ENCODE data around the gene MEF2C. TPM values are rescaled to one million over a fixed set of nuclear protein-coding genes. Genes with fewer than 3 reads are reported as not detected.
"Not testable (repeated sequence)": the region's sequence is repeated elsewhere in the genome, so short reads cannot be mapped to it uniquely, and the experiment has no call there.

MEF2C gene
- 10 to 100 TPM in 2 of 3 donors, 1 to 10 TPM in 1; 3.3 to 15.6 (median 14.3) TPM for polyA plus RNA-seq

DNA sequence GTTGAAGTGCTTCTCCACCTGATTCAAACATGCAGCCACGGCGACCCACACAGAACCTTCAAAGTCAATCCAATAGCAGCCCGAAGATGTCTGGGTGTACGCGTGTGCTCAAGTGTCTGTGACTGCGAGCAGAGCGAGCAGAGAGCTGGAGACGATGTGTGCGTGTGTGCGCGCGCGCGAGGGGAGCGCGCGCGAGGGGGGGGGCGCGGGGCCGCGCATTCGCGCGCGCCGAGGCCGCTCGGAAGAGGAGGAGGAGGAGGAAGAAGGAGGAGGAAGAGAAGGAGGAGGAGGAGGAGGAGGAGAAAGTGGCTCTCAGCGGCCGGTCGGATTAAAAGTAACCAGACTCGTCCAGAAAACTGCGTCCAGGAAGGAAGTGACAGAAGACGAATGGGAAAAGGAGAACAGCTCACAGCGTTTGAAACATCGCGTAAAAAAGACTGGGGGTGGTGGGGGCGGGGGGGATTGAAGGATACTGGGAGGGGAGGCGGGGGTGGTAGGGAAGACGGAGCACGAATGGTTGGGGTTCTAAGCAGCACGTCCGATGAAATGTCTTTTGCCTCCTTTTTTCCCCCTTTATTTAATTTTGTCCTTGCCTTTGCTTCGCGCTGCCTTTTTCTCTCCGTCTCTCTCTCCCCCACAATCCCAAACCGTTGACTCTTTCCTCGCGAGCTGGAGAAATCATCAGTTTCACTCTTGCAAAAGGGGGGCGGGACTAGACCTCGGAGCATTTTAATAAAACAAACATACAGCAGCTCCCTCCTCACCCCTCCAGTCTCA lies at the start of gene MEF2C:
MEF2C (minus strand) TSS at position 126 of the 777 bp plus-strand sequence. CDS start 59,396 bp downstream, outside the sequence.
- H3K27ac ChIP-seq (ENCODE audit: low read depth, low read length), result no peak within 1 kb of the TSS
- WGBS, 3 donors, result 0 to 1% (median 0%) methylated on average over 49 to 52 of the region's 52 CpGs

DNA sequence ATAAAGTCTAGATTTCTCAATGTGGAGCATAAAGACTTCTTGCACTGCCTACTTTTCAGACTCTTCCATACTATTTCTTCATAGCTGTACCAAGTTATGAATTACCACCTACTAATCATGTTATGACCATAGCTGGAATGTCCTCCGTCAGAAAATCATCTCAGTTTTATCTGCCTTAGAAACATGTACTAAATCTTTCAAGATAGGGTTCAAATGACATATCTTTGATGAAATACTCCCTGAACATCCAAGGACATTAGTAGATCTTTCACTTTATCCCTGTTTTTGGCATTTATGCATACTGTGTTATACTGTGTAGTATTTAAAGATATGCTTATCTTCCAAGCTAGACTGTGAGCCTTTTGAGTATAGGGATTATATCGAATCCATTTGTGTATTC lies 49.6 kb upstream of the MEF2C start:
- H3K27ac ChIP-seq (ENCODE audit: low read depth, low read length), result no peak overlapping the region
- WGBS, 3 donors, result 89 to 93% (median 90%) methylated on average over 2 of the region's 2 CpGs

DNA sequence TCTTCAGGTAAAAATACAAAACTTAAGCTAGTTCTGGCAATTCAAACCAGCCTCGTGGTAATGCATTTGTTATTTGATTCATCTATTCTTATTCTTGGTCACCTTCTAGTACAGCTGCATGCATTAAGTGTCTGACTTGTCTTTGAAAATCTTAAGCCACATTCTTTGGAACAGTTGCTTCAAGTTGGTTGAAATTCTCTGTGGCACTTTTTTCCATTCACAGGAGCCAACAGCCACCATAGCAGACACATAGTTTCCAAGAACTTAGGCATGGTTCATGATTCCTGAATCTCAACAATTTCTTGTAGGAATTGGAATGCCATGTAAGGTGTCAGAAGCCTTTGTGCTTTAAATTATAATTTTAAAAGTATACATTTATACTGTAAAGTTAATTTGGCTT lies 47.4 kb upstream of the MEF2C start:
- 88 to 95% (median 94%) methylated on average over 1 of the region's 1 CpG for WGBS, 3 donors
- no peak overlapping the region for H3K27ac ChIP-seq (ENCODE audit: low read depth, low read length)

DNA sequence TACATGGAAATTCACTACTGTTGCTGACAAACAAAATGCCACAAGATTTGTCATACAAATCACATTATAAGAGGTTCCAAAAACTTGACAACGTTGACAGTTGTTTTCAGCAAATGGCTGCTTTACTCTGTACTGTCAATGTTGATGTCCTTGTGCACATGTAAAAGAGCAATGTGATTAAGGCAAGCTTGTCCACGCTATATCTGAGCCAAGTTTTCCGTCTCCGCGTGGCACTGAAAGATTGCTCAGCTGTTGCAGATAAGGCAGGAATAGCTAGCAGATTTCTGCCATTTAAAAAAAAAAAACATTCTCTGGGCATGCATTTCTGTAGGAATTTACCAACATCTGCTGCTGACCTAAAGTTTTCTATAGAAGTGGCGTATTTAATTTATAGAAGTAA lies 46.4 kb upstream of the MEF2C start:
- 42 to 92% (median 90%) methylated on average over 6 of the region's 6 CpGs for WGBS, 3 donors
- no peak overlapping the region for H3K27ac ChIP-seq (ENCODE audit: low read depth, low read length)

DNA sequence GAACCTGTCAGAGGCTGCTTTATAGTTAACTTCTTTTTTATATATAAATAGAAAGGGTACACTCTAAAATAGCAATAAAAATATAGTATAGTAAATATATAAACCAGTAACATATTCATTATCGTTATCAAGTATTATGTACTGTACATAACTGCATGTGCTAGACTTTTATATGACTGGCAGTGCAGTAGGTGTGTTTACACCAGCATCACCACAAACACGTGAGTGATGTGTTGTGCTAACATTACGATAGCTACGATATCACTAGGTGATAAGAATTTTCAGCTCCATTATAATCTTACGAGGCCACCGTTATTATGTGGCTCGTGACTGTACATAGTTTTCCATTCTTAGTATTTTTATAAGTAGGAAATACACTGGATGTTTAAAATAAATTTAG lies 43.8 kb upstream of the MEF2C start:
- no peak overlapping the region for H3K27ac ChIP-seq (ENCODE audit: low read depth, low read length)
- WGBS, 3 donors, result 77 to 96% (median 88%) methylated on average over 7 of the region's 7 CpGs

DNA sequence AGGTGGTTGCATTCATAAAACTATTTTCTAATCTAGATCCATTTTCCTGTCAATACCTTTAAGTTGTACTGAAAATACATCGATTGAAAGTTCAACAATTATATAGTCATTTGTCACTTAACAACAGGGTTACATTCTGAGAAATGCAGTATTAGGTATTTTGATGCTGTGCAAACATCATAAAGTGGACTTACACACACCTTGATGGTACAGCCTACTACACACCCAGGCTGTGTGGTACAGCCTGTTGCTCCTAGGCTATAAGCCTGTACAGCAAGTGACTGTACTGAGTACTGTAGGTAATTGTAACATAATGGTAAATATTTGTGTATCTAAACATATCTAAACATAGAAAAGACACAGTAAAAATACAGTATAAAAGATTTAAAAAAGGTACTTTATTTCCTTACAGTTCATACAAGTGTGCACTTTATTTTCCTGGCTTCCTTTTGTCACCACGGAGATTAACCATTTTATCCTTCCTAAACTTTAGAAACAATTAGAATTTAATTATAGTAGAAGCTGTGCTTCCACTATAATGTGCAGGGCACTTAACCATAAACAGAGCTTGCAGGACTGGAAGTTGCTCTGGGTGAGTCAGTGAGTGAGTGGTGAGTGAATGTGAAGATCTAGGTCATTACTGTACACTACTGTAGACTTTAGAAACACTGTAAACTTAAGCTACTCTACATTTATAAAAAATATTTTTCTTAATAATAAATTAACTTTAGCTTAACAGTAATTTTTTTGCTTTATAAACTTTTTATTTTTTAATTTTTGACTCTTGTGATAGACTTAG lies 42.9 kb upstream of the MEF2C start:
- no peak overlapping the region for H3K27ac ChIP-seq (ENCODE audit: low read depth, low read length)
- 67 to 86% (median 82%) methylated on average over 2 of the region's 2 CpGs for WGBS, 3 donors

DNA sequence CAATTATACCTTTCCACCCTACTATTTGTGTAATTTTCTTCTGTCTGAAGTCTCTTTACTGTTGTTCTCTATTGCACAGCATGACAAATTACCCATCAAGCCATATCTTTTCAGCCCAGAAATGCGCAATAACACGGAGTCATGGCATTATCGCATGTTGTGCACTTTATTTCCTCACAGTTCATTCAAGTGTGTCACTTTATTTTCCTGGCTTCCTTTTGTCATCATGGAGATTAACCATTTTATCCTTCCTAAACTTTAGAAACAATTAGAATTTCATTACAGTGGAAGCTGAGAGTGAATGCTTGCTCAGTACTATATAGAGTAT lies 41.3 kb upstream of the MEF2C start:
- H3K27ac ChIP-seq (ENCODE audit: low read depth, low read length), result no peak overlapping the region
- 66 to 83% (median 82%) methylated on average over 3 of the region's 3 CpGs for WGBS, 3 donors

DNA sequence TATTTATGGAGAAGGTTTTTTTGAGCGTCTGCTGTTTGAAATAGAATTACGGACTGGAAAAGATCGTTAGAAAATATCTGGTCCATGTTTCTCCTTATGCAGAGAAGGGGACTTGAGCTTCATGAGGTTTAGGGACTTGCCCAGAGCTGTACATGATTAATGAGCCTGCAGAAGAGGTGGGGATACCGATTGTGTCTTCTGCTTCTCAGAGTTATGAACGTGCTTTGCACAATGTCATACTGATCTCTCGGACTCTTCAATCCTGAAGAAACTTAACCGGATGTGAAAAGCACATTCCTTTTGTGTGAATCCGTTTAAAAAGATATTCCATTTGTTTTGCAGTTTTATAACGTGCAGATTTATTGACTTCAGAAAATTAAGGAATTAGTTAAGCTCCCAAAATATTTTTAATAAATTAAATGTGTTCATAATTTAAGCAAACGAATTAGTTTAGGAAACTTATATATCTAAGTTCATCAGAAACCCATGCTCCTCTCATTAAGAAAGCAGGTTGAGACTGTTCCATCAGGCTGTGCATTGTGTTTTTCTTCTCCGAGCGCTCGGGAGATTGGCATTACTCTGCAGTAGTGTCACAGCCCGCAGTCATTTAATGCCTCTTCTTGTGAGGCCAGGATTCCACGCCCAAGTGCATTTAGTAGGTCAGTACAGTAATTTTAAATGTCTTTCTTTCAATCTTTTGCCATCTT lies 40.8 kb upstream of the MEF2C start:
- 85 to 90% (median 88%) methylated on average over 15 of the region's 15 CpGs for WGBS, 3 donors
- no peak overlapping the region for H3K27ac ChIP-seq (ENCODE audit: low read depth, low read length)

DNA sequence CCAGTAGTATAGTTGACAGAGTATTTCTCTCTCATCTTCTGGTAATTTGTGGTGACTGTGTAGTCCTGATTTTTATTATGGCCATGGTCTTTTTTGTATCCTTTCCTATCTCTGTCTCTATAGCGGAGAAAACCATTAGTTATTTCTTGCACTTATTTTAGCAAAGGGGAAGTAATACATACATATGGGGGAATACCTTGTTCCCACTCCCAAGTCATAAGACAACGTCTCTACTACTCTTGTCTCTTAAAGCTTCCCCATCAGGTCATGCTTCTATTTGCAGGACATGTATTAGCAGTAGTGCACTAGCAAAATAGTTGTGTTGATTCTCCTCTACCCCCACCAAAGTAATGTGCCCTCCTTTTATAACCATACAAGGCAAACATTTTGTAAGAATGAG lies 29.8 kb upstream of the MEF2C start:
- WGBS, 3 donors, result 88 to 97% (median 93%) methylated on average over 2 of the region's 2 CpGs
- H3K27ac ChIP-seq (ENCODE audit: low read depth, low read length), result not testable (repeated sequence)

DNA sequence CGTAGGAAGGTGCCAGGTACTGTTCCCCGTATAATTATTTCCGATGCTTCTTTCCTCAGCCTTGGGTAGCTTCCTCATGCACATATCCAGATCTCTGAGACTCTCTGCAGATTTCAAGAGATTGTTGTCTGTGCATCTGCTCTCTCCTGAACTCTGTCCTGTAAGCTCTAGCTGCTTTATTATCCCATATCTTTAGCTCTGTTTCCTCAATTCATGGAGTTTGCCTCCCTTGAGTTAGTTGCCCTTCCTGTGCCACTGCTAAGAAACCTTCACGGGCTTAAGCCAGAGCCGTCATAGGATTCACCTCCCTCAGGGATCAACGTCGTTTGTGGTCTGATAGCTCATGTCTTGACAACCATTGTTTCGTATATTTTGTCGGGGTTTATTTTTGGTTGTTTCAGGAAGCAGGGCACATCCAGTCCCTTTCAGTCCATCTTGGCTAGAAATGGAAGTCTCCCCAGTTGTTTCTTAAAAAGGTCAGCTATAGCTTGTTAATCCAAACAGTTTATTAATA lies 28.1 kb upstream of the MEF2C start:
- H3K27ac ChIP-seq (ENCODE audit: low read depth, low read length), result not testable (repeated sequence)
- 80 to 85% (median 82%) methylated on average over 9 of the region's 9 CpGs for WGBS, 3 donors

DNA sequence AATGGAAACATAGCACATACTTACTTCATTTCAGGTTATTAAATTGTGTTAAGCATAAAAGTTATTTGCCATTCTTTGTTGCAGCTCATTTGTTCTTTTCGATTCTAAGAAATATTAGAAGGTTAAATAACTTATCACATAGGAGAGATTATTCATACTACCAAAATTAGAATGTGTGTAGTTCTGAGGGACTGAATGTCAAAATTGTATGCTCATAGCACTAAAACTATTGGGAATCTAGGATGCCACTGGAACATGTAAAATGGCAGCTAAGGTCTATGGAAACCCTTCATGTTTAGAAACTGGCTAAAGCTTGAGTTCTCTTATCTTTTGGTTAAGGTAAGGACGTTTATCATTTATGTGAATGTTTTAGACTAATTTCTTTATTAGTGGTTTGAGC lies 21.5 kb upstream of the MEF2C start:
- 75 to 85% (median 78%) methylated on average over 2 of the region's 2 CpGs for WGBS, 3 donors

DNA sequence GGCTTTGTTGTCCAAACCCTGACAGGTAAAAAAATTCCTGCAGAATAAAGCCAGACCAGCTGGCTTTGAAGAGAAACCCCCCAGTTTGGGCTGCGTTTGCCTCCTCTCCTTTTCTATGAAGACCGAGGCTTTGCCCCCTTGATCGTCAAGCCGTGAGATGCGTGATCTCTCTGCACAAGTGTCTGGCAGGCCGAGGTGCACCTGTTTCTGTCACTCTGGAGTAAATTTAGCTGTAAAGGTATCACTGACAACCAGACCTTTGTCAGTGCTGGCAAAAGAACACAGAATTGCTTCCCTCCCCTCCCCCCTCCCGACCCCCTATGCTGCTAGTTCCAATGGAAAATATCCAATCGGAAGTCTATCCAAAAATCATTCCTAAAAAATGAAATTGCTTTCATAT lies 21.0 kb upstream of the MEF2C start:
- 71 to 78% (median 75%) methylated on average over 1 of the region's 8 CpGs for WGBS, 3 donors
- H3K27ac ChIP-seq (ENCODE audit: low read depth, low read length), result not testable (repeated sequence)

More for the DNA sequence above, 21.5 kb upstream of the MEF2C start:
- not testable (repeated sequence) for H3K27ac ChIP-seq (ENCODE audit: low read depth, low read length)

DNA sequence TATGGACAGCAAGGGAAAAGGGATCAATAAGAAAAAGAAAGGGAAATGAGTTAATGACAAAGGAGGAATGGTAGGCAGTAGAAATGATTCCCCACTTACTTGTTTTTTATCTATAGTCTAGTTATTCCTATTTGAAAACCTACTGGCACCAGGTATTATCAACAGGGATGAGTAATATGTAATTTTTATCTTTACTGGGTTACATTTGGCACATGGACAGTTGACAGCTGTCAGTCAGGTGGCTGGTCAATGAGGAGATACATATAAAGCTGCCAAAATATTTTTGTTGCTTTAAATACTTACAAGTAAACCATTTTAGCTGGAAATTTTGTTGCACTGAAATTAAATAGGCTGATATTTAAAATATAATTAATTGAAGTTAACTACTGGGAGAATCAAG lies 18.1 kb upstream of the MEF2C start:
- H3K27ac ChIP-seq (ENCODE audit: low read depth, low read length), result not testable (repeated sequence)

DNA sequence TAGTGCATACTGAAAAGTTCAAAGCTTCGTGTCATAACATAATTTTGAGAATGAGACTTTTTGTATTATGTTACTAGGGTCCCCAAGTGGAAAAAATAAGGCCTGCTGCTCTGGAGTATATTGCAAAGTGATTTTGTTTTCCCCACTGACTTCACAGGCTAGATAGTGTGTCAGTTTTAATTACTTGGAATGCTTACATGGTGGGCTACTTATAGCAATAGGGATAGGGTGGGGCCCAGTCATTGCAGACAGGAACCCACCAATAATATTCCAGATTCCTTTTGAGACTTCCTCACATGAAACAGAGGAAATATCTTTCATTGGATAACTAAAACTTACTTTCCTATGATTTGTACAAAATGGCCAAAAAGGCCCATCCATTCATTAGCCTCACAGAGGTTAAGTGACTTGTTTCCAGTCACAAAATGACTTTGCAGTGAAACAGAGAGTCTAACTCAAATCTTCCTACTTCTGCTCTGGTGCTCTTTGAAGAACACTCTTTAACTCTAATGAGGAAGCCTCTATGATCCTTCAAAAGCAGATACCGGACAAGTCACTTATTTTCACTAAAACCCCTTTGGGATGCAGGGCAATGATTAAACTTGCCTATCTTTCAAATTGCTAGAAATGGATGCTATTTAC lies 16.2 kb upstream of the MEF2C start:
- 87 to 94% (median 90%) methylated on average over 2 of the region's 2 CpGs for WGBS, 3 donors
- no peak overlapping the region for H3K27ac ChIP-seq (ENCODE audit: low read depth, low read length)

DNA sequence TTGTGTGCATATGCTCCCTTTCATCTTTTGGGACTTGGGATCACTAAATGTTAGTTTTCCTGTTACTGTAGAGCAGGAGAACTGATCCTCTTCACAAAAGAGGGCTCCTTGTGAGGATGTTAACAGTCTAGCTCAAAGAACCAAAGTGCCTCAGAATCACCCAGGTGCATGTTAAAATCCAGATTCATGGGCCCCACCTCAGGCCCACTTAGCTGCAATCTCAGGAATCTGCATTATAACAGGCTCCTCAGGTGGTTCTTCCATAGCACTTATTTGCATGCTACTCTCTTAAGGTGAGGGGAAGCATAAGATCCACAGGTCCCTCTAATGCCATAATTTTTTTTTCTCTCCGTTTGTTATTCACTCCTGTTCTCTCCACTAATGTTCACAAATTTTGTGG lies 14.8 kb upstream of the MEF2C start:
- no peak overlapping the region for H3K27ac ChIP-seq (ENCODE audit: low read depth, low read length)
- 92 to 94% (median 94%) methylated on average over 1 of the region's 1 CpG for WGBS, 3 donors

DNA sequence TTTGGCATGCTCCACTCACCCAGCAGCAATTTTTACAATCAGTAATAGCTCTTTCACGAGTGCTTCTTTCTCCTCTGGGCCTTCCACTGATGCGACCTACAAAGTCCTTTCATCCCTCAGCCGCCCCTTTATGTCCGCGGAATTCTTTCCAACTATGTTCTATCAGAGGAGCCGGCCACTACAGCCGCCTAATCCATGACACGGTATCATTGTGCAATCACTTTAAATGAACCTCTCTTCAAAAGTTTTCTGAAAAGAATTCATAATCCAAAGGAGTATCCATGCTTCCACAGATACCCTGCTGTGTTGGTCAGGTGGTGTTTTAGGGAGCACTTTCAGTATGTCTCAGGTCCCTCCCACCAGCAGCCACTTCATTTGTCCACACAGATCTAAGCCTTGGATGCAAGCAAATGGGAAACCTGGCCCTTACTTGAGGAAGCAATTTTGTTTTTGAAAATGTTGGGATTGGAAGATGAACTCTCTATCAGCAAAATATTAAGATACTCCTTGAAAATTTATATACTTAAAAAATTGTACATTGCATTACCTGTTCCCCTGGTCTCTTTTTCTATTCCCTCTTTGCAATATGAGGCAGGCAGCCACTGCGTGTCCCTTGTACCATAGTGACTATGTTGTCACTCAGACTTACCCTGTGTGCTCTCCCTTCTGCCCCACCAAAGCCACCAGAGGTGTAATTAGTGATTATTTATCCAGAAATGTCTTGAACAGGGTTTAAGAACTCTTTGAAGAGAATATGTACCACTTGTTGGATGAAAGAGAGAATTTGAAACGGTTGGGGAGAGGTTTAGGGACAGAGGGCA lies 12.9 kb upstream of the MEF2C start:
- WGBS, 3 donors, result 76 to 94% (median 85%) methylated on average over 10 of the region's 10 CpGs

DNA sequence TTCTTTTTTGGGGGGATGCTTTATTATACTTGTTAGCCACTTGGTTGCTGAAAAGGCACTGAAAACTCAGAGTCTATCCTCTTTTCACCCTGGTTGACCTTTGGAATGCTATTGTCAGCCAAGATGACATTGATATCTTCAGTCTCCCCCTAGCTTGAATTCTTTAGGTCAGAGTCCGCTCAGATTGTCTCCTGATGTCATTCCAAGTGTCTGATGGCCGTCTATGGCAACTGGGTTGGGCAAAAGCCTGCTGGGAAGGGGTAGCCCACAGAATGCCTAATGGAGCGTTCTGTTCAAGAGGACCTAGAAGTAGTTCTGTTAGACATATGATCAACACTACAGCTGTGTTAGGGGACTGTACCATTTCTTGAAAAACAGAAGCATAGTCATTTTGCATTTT lies 9.7 kb upstream of the MEF2C start:
- 75 to 92% (median 82%) methylated on average over 3 of the region's 3 CpGs for WGBS, 3 donors
- no peak overlapping the region for H3K27ac ChIP-seq (ENCODE audit: low read depth, low read length)

More for the DNA sequence above, 12.9 kb upstream of the MEF2C start:
- H3K27ac ChIP-seq (ENCODE audit: low read depth, low read length), result no peak overlapping the region
